ENCODE measurements around the gene CUEDC2. TPM values are rescaled to one million over a fixed set of nuclear protein-coding genes. Genes with fewer than 3 reads are reported as not detected.

The CUEDC2 gene
- total RNA-seq, 2 donors from 2014 or later = 79.1 to 87.1 TPM

- Histone ChIP-seq H3K4me1 (peaks cover 0 to 4% of the 10 kb centered on the region in 2 donors), H3K4me3 (no peak overlapping the region), H3K27ac (no peak overlapping the region), H3K27me3 (no peaks in the 10 kb centered on the region), H3K36me3 (peaks cover 14% of the 10 kb centered on the region), H3K9me3 (no peaks in the 10 kb centered on the region)
- TF ChIP-seq CTCF (IDR thresholded peaks at IDR 0.05) = no peak
- DNase-seq (ENCODE audit: low spot score) = no peak
Measured at GRCh38 chr10:102405108-102405571, 27.2 kb downstream of the CUEDC2 start.

- DNase-seq (ENCODE audit: low spot score) = no peak
- Histone ChIP-seq H3K4me1 (peaks cover 0 to 7% of the 10 kb centered on the region in 2 donors), H3K27me3 (no peaks in the 10 kb centered on the region), H3K27ac (no peak overlapping the region), H3K4me3 (no peak overlapping the region), H3K9me3 (no peaks in the 10 kb centered on the region), H3K36me3 (peaks cover 14% of the 10 kb centered on the region)
- TF ChIP-seq CTCF (IDR thresholded peaks at IDR 0.05) = no peak
Measured at GRCh38 chr10:102404361-102405107, 27.8 kb downstream of the CUEDC2 start.

DNA sequence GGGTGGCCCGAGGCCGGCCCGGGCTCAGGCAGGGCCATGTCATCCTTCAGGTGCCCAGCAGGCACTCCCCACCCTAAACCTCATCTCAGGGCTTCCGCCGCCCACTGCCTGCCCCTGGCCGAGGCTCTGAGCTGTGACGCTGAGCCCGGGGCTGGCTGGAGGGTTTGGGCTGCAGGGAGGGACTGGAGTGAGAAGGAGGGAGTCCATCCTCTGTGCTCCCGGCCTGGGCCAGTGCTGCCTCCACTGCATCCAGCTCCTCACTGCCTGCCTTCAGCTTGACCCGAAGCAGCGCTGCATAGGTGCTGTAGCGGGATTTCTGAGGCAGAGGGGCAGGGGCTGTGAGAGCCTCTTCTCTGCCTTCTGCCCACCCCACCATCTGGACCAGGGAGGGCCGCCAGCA, 29.3 kb downstream of the CUEDC2 start:
- Histone ChIP-seq H3K36me3 (peaks cover 14% of the 10 kb centered on the region), H3K9me3 (no peaks in the 10 kb centered on the region), H3K27me3 (no peaks in the 10 kb centered on the region), H3K4me1 (peaks cover 0 to 18% of the 10 kb centered on the region in 2 donors), H3K27ac (no peak overlapping the region), H3K4me3 (no peak overlapping the region)
- TF ChIP-seq CTCF (IDR thresholded peaks at IDR 0.05) = no peak
- DNase-seq (ENCODE audit: low spot score) = no peak

GRCh38 chr10:102402512-102402896, 29.9 kb downstream of the CUEDC2 start:
- H3K27ac ChIP-seq = no peak overlapping the region
- H3K4me1 ChIP-seq = peaks cover 0 to 18% of the 10 kb centered on the region in 2 donors
- DNase-seq (ENCODE audit: low spot score) = no peak
- no peak for TF ChIP-seq CTCF (IDR thresholded peaks at IDR 0.05)
- H3K9me3 ChIP-seq = no peaks in the 10 kb centered on the region
- peaks cover 14% of the 10 kb centered on the region for H3K36me3 ChIP-seq
- no peaks in the 10 kb centered on the region for H3K27me3 ChIP-seq
- no peak overlapping the region for H3K4me3 ChIP-seq

GRCh38 chr10:102401735-102402511, 30.5 kb downstream of the CUEDC2 start:
- Histone ChIP-seq H3K36me3 (peaks cover 14% of the 10 kb centered on the region), H3K4me1 (peaks cover 0 to 18% of the 10 kb centered on the region in 2 donors), H3K4me3 (no peak overlapping the region), H3K9me3 (no peaks in the 10 kb centered on the region), H3K27me3 (no peaks in the 10 kb centered on the region), H3K27ac (no peak overlapping the region)
- TF ChIP-seq CTCF (IDR thresholded peaks at IDR 0.05) = no peak
- no peak for DNase-seq (ENCODE audit: low spot score)
